Skeletal muscle cell (primary cell): ENCODE measurements around the gene CD300E.
"Not testable (repeated sequence)": the region's sequence is repeated elsewhere in the genome, so short reads cannot be mapped to it uniquely, and the experiment has no call there.

Source experiments
- DNase-seq: peaks from one replicate; pipeline ENCODE4 v3.0.0-alpha.2; 2010; ENCODE audit warnings: low read depth
- H3K4me3 ChIP-seq: 2 replicates; pipeline ENCODE4 v1.5.1; 2011; ENCODE audit warnings: low read depth, mild to moderate bottlenecking, control low read depth, low read length, moderate library complexity

CD300E gene

DNA sequence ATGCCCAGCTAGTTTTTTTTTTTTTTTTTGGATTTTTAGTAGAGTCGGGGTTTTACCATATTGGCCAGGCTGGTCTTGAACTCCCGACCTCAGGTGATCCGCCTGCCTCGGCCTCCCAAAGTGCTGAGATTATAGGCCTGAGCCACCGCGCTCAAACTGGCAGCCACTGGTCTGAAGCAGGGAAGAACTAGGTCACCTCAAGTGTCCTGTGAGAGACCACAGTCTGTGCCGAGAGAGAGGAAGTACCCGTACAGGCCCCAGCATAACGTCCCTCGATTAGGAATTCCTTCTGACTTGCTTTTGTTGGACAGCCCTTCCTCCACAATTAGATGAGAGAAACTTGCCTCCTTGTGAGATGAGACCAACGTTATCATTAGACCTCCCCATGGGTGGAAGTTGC, 13.7 kb upstream of the CD300E start:
- no peak overlapping the region for H3K4me3 ChIP-seq
- no peak for DNase-seq

DNA sequence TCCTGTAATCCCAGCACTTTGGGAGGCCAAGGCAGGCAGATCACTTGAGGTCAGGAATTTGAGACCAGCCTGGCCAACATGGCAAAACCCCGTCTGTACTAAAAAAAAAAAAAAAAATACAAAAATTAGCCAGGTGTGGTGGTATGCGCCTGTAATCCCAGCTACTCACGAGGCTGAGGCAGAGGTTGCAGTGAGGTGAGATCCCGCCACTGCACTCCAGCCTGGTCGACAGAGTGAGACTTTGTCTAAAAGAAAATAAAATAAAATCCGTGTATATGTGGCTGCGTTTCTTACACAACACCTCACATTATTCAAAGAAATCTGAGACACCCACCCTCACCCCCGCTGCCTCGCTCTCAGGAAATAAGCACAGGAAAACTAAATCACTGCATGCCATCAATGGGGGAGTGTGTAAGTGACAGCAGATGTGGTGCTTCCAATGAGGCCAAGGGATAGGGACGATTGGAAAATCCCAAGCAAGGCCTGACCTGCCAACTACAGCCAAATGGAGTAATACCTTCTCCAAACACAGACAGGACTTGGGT, 13.1 kb upstream of the CD300E start:
- DNase-seq, H3K4me3 ChIP-seq: not testable (repeated sequence)

- H3K4me3 ChIP-seq = no peak overlapping the region
- DNase-seq = no peak
These were observed 11.9 kb upstream of the CD300E start for GRCh38 chr17:74635418-74635817.

- H3K4me3 ChIP-seq = no peak overlapping the region
- no peak for DNase-seq
These were observed 9.8 kb upstream of the CD300E start for GRCh38 chr17:74633326-74633725.

DNA sequence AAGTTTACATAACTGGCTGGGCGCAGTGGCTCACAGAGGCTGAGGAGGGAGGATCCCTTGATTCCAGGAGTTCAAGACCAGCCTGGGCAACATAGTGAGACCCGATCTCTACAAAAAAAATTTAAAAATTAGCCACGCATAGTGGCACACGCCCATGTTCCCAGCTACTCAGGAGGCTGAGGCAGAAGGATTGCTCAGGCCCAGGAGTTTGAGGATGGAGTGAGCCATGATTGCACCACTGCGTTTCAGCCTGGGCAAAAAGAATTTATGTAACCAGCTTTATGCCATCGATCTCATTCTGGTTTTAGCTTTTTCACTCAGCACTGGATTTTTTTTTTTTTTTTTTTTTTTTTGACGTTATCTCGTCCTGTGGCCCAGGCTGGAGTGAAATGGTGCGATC, 9.1 kb upstream of the CD300E start:
- no peak for DNase-seq

GRCh38 chr17:74631468-74632450, 8.2 kb upstream of the CD300E start:
- no peak overlapping the region for H3K4me3 ChIP-seq
- DNase-seq = no peak

More for the DNA sequence above, 9.1 kb upstream of the CD300E start:
- no peak overlapping the region for H3K4me3 ChIP-seq

DNA sequence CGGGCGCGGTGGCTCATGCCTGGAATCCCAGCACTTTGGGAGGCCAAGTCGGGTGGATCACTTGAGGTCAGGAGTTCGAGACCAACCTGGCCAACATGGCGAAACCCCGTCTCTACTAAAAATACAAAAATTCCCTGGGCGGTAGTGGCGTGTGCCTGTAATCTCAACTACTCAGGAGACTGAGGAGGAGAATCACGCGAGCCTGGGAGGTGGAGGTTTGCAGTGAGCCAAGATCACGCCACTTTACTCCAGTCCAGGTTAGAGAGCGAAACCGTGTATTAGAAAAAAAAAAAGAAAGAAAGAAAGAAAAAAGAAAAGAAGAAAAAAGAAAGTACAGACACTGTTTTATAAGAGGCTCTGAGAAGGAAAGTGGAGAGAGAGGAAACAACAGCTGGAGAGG, 6.7 kb upstream of the CD300E start:
- not testable (repeated sequence) for H3K4me3 ChIP-seq, DNase-seq

DNA sequence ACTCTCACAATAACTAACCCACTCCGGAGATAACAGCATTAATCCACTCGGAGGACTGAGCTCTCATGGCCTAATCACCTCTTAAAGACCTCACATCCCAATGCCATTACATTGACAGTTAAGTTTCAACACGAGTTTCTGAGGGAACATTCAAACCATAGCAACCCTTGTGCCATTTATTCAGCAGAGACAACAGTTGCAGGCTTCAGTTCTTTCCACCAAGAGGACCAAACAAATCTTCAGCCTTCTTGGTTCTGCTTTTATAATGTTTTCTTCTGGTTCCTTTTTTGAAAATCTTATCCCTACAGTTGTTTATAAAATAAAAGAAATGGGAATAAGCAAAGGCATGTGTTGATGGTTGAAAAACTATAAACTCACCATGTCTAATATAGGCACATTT, 2.1 kb upstream of the CD300E start:
- no peak for DNase-seq
- H3K4me3 ChIP-seq = no peak overlapping the region

GRCh38 chr17:74624131-74624530, 593 bp upstream of the CD300E start:
- no peak for DNase-seq
- H3K4me3 ChIP-seq = no peak overlapping the region

DNA sequence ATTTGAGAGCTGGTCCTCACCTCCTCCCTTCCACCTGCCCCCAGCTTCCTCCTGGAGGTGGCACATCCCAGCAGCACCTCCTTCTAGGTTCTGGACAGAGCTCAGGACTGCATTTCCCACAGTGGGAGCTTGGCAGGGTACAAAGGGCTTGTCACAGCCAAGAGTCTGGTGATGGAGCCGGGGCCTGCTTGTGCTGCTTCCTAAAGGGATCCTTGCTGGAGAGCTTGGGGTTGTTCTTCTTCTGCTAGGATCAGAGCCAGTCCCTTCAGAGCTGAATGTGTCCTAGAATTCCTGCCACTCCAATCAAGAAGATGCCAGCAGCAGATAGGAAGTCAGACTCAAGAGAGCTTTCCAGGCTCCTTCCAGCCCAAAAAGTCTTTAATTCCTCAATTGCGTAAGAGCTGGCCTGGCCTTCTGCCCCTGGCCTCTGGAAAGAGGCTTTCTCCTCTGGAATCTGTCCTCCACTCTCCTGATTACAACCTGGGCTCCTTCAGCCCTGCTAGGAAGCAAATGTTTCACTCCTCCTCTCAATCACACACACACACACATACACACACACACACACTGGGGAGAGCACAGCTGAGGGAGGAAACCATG, 4.4 kb downstream of the CD300E start:
- DNase-seq = no peak
- no peak overlapping the region for H3K4me3 ChIP-seq

DNA sequence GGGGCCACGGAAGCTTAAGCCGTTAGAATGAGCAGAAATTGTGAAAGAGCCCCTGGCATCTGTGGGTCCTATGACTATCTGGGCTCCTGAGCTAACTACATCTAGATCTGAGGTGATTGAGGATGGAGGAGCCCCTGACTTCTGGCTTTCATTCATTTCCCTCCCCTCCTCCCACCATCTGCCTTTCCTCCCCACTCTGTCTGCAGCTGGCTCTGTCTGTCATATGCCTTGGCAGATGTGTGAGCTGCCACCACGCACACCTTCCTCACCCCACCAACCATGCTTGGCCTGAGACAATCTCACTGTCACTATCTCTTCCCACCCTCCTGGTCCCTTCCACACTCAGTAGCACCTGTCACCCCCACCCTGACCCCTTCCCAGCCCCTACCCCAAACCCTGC, 5.1 kb downstream of the CD300E start:
- no peak for DNase-seq
- no peak overlapping the region for H3K4me3 ChIP-seq

- no peak overlapping the region for H3K4me3 ChIP-seq
- DNase-seq = no peak
These were observed 6.8 kb downstream of the CD300E start for GRCh38 chr17:74616696-74617095.

DNA sequence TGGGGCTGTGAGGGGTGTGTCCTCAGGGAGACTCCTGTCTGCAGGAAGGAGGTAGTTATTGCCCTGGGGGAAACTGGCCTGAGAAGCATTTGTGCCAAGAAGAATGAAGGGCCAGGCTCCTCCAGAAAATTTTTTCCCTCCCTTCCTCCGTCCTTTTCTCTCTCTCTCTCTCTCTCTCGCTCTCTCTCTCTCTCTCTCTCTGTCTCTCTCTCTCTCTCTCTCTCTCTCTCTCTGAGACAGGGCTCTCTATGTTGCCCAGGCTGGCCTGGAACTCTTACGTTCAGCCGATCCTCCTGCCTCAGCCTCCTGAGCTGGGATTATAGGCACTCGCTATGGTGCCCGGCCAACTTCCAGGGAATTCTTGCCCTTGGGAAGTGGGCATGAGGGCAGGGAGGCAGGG, 11.5 kb downstream of the CD300E start:
- no peak overlapping the region for H3K4me3 ChIP-seq
- DNase-seq = no peak

GRCh38 chr17:74610108-74610507, 13.4 kb downstream of the CD300E start:
- H3K4me3 ChIP-seq = no peak overlapping the region
- DNase-seq = no peak

GRCh38 chr17:74608511-74608910, 15.0 kb downstream of the CD300E start:
- DNase-seq = no peak
- no peak overlapping the region for H3K4me3 ChIP-seq

DNA sequence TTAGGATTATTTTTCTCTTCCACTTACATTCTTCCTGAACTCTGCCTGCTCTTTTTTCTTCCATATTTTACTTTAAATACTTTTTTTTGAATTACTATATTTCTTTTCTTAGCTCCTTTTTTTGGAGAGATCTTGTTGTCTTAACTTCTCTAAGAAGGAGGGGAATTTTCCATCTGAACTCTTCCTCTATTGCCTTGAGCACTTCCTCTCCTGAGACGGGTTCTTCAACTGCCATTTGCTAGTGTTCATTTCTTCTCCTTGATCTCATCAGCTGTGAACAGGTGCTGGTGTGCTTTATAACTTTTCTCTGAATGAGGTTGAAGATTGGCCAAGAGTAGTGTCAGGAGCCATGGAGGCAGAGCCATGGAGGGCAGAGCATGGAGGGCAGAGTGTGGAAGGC, 16.3 kb downstream of the CD300E start:
- DNase-seq = no peak
- no peak overlapping the region for H3K4me3 ChIP-seq

DNA sequence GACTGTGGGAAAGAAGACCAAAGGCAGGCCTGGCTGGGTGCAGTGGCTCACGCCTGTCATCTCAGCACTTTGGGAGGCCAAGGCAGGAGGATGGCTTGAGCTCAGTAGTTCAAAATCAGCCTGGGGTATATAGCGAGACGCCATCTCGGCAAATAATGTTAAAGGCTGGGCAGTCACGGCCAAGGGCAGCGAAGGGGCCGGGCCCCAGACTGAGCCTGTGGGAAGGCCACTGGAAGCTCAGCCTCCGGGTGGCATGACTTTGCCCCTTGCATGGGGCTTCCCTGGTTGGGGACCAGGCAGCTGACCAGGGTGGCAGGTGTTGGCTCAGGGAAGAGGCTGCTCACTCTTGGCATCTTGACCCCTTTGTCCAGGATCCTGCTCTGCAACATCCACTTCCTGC, 17.5 kb downstream of the CD300E start:
- DNase-seq = no peak
- no peak overlapping the region for H3K4me3 ChIP-seq

GRCh38 chr17:74605361-74605760, 18.2 kb downstream of the CD300E start:
- DNase-seq = peak; percentile 8
- H3K4me3 ChIP-seq = no peak overlapping the region

DNA sequence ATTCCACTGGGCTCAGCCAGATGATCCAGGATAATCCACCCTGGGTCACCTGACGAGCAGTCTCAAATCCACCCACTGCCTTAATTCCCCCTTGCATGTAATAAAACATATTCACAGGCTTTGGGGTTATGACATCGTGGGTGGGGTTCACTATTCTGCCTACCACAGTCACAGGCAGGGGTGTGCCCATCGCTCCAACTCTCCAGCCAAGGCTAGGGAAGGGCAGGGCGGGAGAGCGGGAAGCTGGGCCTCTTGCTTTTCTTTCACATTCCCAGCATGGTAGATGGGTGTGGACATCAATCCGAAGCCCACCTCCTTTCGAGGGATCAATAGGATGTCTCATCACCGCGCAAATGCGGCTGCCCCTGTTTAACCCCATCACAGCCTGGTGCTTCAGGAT, 18.8 kb downstream of the CD300E start:
- H3K4me3 ChIP-seq = no peak overlapping the region

GRCh38 chr17:74604200-74604599, 19.3 kb downstream of the CD300E start:
- H3K4me3 ChIP-seq = no peak overlapping the region
- DNase-seq = no peak

More for the DNA sequence above, 18.8 kb downstream of the CD300E start:
- DNase-seq = no peak

GRCh38 chr17:74603746-74604145, 19.8 kb downstream of the CD300E start:
- no peak for DNase-seq

More at GRCh38 chr17:74603746-74604145, 19.8 kb downstream of the CD300E start:
- H3K4me3 ChIP-seq = no peak overlapping the region
